Esophagus mucosa (tissue), 1 donor: ENCODE results near the gene SRR. TPM values are rescaled to one million over a fixed set of nuclear protein-coding genes. Genes with fewer than 3 reads are reported as not detected.

Experiments used
- ATAC-seq: fragments of 200-7000 bp; cut with Tn5 transposase; one replicate; pipeline ENCODE4 v1.9.1; 2020
- total RNA-seq: library from RNA; stranded (reverse); gene quantifications from one replicate; pipeline ENCODE4 v1.2.4, GENCODE V29; 2023
- donor health status: DM: yes; HTN: yes; CAD: no.

The SRR gene
- total RNA-seq, 1 donor from 2014 or later, result 7.5 TPM

- ATAC-seq, result no peak
These were observed 11.7 kb upstream of the SRR start for GRCh38 chr17:2292100-2292499.

- ATAC-seq, result peak; percentile 65
These were observed 8.2 kb upstream of the SRR start for GRCh38 chr17:2295575-2295974.

- ATAC-seq, result peak; percentile 74
These were observed 6.7 kb upstream of the SRR start for GRCh38 chr17:2297023-2297422.

GRCh38 chr17:2299136-2299535 is 4.6 kb upstream of the SRR start:
- ATAC-seq, result no peak

- no peak for ATAC-seq
These were observed 4.0 kb upstream of the SRR start for GRCh38 chr17:2299756-2300155.

GRCh38 chr17:2302778-2303203 is 959 bp upstream of the SRR start:
- ATAC-seq, result peak; percentile 3

- ATAC-seq, result no peak
These were observed 1.2 kb downstream of the SRR start for GRCh38 chr17:2304931-2305330.

GRCh38 chr17:2309338-2310154 is 5.8 kb downstream of the SRR start:
- peak; percentile 8 for ATAC-seq

GRCh38 chr17:2312736-2313135 is 9.0 kb downstream of the SRR start:
- no peak for ATAC-seq

GRCh38 chr17:2316916-2317205 is 13.1 kb downstream of the SRR start:
- ATAC-seq, result peak; percentile 64

GRCh38 chr17:2317796-2318195 is 14.0 kb downstream of the SRR start:
- no peak for ATAC-seq

- ATAC-seq, result no peak
These were observed 15.3 kb downstream of the SRR start for GRCh38 chr17:2319051-2319450.

GRCh38 chr17:2321399-2321798 is 17.6 kb downstream of the SRR start:
- ATAC-seq, result no peak

GRCh38 chr17:2323629-2324314 is 20.0 kb downstream of the SRR start:
- ATAC-seq, result no peak

- no peak for ATAC-seq
These were observed 27.6 kb downstream of the SRR start for GRCh38 chr17:2331303-2331702.

- ATAC-seq, result no peak
These were observed 32.0 kb downstream of the SRR start for GRCh38 chr17:2335726-2336214.

GRCh38 chr17:2336215-2336851 is 32.6 kb downstream of the SRR start, which contains the start of gene TSR1:
Gene TSR1 (minus strand): TSS chr17:2336457. CDS start chr17:2336427, 30 bp downstream.
- ATAC-seq, result peak; percentile 93

GRCh38 chr17:2336852-2337543 is 33.2 kb downstream of the SRR start, which contains the start of gene SGSM2:
Gene SGSM2 (plus strand): TSS chr17:2337501. CDS start chr17:2337689, 188 bp downstream.
- ATAC-seq, result peak; percentile 37

GRCh38 chr17:2337544-2338314 is 34.0 kb downstream of the SRR start:
- peak; percentile 55 for ATAC-seq

GRCh38 chr17:2338315-2338657 is 34.5 kb downstream of the SRR start:
- no peak for ATAC-seq

- no peak for ATAC-seq
These were observed 39.7 kb downstream of the SRR start for GRCh38 chr17:2343421-2343820.

- no peak for ATAC-seq
These were observed 40.8 kb downstream of the SRR start for GRCh38 chr17:2344528-2344927.
